ENCODE results near the gene OR5V1.
"Not testable (repeated sequence)": the region's sequence is repeated elsewhere in the genome, so short reads cannot be mapped to it uniquely, and the experiment has no call there.

Gene OR5V1

DNA sequence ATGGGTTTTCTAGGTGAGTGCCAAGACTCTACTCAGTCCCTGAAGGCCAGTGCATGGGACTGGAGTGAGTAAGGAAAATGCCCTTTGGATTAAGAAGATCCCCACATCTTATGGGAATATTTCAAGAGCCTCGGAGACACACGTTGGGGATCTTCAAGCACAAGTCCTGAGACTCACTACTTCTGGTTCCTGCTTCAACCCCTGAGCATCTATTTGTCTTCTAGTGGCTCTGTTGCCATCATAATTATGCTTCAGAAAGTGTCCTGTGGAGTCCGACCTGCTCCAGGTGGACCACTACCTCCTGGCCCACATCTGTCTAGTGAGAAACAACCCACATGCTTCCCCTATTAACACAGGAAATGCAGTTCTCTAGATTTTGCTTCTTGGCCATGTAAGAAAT is at the start of gene OR5V1:
OR5V1 (minus strand) TSS at position 101 of the 400 bp plus-strand sequence. CDS start 12,670 bp downstream, outside the sequence.
- in situ Hi-C loops (cut with HindIII; ENCODE audit: low sequenced_read_pairs) = no loop called here

- in situ Hi-C loops (cut with HindIII; ENCODE audit: low sequenced_read_pairs) = no loop called here
Measured at GRCh38 chr6:29414588-29414987, 45.9 kb upstream of the OR5V1 start, which contains the start of gene OR12D1. TSS of gene OR12D1 (plus strand) at chr6:29414928.

DNA sequence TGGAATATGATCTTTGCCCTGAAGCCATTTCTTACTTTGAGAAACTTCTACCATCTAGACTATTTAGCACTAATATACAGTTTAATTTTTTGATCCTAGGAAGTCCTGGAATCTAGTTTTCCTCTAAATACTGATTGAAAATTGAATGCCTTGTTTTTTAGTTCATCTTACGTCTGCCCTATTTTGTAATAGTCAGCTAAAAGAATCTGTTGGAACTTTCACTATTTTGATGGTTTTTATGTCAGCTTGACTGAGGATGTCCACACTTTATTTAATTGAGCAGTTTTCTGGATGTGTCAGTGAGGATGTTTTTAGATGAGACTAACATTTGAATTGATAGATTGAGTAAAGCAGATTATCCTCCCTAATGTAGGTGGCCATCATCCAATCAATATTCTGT is 35.1 kb upstream of the OR5V1 start:
- in situ Hi-C loops (cut with HindIII; ENCODE audit: low sequenced_read_pairs) = no loop called here

DNA sequence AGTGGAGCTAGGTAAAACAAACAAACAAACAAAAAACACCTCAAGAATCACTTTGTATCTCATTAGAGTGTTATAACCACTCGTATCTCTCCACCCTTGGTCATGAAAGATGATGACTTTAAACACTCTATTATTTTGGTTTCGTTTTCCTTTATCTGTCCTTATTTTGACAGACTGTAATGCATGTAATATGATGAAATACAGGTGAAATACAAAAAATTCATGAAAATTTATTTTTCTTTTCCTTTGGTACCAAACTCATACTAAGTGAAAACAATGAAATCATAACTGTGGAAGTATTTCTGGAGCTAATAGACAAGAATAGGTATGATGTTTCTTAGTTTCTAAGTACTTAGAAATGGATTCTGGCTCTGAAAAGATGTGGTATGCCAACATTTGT is 30.9 kb upstream of the OR5V1 start:
- in situ Hi-C loops (cut with HindIII; ENCODE audit: low sequenced_read_pairs) = no loop called here

- in situ Hi-C loops (cut with HindIII; ENCODE audit: low sequenced_read_pairs) = no loop called here
Measured at GRCh38 chr6:29395331-29395730, 26.7 kb upstream of the OR5V1 start, which contains the start of gene OR12D2. TSS of gene OR12D2 (plus strand) at chr6:29395631. CDS start at chr6:29396700, 1,069 bp downstream.

DNA sequence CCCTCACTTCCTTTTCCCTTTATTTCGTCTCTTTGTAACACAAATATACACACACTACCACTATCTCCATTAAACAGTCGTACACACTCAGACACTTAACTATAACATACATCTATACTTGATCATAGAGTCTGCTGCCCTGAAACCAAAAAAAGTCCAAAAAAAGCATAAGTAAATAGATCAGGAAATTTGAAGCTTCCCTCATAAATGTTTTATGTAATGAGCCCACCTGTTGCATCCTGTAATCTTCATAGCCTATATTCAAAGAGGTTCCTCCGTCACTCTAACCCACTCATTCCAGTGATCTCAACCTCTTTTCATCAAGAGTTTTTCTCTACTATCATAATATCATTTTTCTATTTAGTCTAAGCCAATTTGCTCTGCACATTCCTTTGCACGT is 19.9 kb upstream of the OR5V1 start:
- in situ Hi-C loops (cut with HindIII; ENCODE audit: low sequenced_read_pairs) = no loop called here

GRCh38 chr6:29376003-29376402 is 7.3 kb upstream of the OR5V1 start:
- in situ Hi-C loops (cut with HindIII; ENCODE audit: low sequenced_read_pairs) = no loop called here

- in situ Hi-C loops (cut with HindIII; ENCODE audit: low sequenced_read_pairs) = no loop called here
Measured at GRCh38 chr6:29375191-29375590, 6.5 kb upstream of the OR5V1 start, which contains the start of gene OR12D3. TSS of gene OR12D3 (minus strand) at chr6:29375291. CDS start at chr6:29375287, 4 bp downstream.

DNA sequence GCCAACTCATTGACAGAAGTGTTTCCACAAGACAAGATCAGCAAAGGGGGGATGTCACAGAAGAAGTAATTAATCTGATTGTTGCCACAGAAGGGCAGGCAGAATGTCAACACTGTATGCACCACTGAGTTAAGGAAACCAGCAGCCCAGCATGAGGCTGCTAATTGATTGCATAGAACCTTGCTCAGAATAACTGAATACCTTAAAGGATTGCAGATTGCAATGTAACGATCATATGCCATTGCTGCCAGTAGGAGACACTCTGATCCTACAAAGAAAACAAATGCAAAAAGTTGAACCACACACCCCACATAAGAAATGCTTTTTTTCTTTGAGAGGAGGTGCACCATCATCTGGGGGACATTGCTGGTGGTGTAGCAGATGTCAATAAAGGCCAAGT is 13.1 kb downstream of the OR5V1 start:
- in situ Hi-C loops (cut with HindIII; ENCODE audit: low sequenced_read_pairs) = no loop called here

DNA sequence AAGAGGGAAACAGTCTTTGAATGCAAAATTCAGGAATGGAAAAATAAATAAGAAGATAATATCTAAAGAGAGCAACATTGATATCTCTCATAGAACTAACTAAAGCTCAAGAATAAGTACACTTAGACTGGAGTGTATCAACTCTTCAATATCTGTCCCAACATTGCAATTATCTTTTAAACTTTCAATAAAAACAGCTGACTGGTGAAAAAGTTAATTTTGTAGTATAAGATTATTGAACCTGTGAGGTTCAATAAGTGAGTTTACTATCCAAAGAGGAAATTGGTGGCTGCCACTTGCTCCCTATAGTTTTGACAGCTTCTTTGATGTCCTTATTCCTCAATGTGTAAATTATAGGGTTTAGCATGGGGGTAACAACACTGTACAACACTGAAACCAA is 13.7 kb downstream of the OR5V1 start:
- in situ Hi-C loops (cut with HindIII; ENCODE audit: low sequenced_read_pairs) = no loop called here

DNA sequence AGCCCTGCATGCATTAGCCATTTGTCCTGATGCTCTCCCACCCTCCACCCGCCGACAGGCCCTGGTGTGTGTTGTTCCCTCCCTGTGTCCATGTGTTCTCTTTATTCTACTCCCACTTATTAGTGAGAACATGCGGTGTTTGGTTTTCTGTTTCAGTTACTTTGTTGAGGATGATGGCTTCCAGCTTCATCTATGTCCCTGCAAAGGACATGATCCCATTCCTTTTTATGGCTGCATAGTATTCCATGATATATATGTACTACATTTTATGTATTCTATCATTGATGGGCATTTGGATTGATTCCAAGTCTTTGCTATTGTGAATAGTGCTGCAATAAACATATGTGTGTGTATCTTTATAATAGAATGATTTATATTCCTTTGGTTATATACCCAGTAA is 19.3 kb downstream of the OR5V1 start:
- in situ Hi-C loops (cut with HindIII; ENCODE audit: low sequenced_read_pairs) = not testable (repeated sequence)

GRCh38 chr6:29345380-29345779 is 23.3 kb downstream of the OR5V1 start:
- in situ Hi-C loops (cut with HindIII; ENCODE audit: low sequenced_read_pairs) = no loop called here

DNA sequence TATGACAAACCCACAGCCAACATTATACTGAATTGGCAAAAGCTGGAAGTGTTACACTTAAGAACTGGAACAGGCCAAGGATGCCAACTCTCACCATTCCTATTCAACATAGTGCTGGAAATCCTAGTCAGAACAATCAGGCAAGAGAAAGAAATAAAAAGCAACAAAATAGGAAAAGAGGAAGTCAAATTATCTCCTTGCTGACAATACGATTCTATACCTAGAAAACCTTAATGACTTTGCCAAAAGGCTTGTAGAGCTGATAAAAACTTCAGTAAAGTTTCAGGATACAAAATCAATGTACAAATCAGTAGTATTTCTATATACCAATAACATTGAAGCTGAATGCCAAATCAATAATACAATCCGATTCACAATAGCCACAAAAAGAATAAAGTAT is 32.4 kb downstream of the OR5V1 start:
- in situ Hi-C loops (cut with HindIII; ENCODE audit: low sequenced_read_pairs) = no loop called here

- in situ Hi-C loops (cut with HindIII; ENCODE audit: low sequenced_read_pairs) = no loop called here
Measured at GRCh38 chr6:29332676-29333075, 36.0 kb downstream of the OR5V1 start.

GRCh38 chr6:29325777-29326176 is 42.9 kb downstream of the OR5V1 start:
- in situ Hi-C loops (cut with HindIII; ENCODE audit: low sequenced_read_pairs) = no loop called here

DNA sequence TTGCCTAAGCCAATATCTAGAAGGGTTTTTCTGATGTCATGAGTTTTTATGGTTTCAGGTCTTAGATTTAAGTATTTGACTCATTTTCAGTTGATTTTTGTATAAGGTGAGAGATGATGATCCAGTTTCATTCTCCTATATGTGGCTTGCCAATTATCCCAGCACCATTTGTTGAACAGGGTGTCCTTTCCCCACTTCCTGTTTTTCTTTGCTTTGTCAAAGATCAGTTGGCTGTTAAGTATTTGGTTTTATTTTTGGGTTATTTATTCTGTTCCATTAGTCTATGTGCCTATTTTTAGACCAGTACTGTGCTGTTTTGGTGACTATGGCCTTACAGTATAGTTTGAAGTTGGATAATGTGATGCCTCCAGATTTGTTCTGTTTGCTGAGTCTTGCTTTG is 45.3 kb downstream of the OR5V1 start:
- in situ Hi-C loops (cut with HindIII; ENCODE audit: low sequenced_read_pairs) = not testable (repeated sequence)

GRCh38 chr6:29319931-29320330 is 48.7 kb downstream of the OR5V1 start:
- in situ Hi-C loops (cut with HindIII; ENCODE audit: low sequenced_read_pairs) = no loop called here
